CD4-positive, alpha-beta T cell (primary cell): ENCODE data around the gene PHACTR3. TPM values are rescaled to one million over a fixed set of nuclear protein-coding genes. Genes with fewer than 3 reads are reported as not detected.

Source experiments
- ATAC-seq: fragments of 200-7000 bp; cut with Tn5 transposase; one replicate; pipeline ENCODE4 v1.10.0; 2022; ENCODE audit warnings: mild to moderate bottlenecking; ENCODE audit not compliant: poor library complexity
- CTCF ChIA-PET: fragments of 350-600 bp; sonication (Branson Sonifier 250); formaldehyde crosslinking; loops from one replicate; lab custom pipeline; 2021; ENCODE audit warnings: antibody characterized with exemption, inconsistent platforms; lab: Charles Lee
- POLR2A ChIA-PET: fragments of 350-600 bp; sonication (Branson Sonifier 250); formaldehyde crosslinking; loops from one replicate; lab custom pipeline; 2021; ENCODE audit warnings: antibody characterized with exemption, inconsistent platforms; lab: Charles Lee
- DNase-seq, 14 experiments: peaks; one replicate each; pipeline ENCODE4 v3.0.0-alpha.2; 2013 to 2020; ENCODE audit warnings: mixed read lengths in 2 of 14
- H3K27ac ChIP-seq, 2 donors: one replicate each; pipeline versions ENCODE4 v1.5.1 to v1.7.0; 2013; ENCODE audit warnings: low read length in 2 of 2, low read depth in 1 of 2, mild to moderate bottlenecking in 1 of 2
- H3K27me3 ChIP-seq, 2 experiments: 1 replicate in 1 of 2; 2 replicates in 1 of 2; pipeline versions ENCODE4 v1.6.1 to v1.7.0; 2013; ENCODE audit warnings: low read length in 2 of 2, control low read depth in 1 of 2, mild to moderate bottlenecking in 1 of 2, moderate library complexity in 1 of 2; ENCODE audit not compliant: insufficient read depth in 2 of 2, control insufficient read depth in 1 of 2
- H3K36me3 ChIP-seq: one replicate; pipeline ENCODE4 v1.6.1; 2013; ENCODE audit warnings: low read length, control low read depth; ENCODE audit not compliant: insufficient read depth
- H3K4me1 ChIP-seq: one replicate; pipeline ENCODE4 v1.6.1; 2013; ENCODE audit warnings: low read length, control low read depth; ENCODE audit not compliant: insufficient read depth
- H3K4me3 ChIP-seq: one replicate; pipeline ENCODE4 v1.5.1; 2013; ENCODE audit warnings: mild to moderate bottlenecking, low read length, moderate library complexity
- H3K9me3 ChIP-seq, 2 experiments: 1 replicate in 1 of 2; 2 replicates in 1 of 2; pipeline versions ENCODE4 v1.6.1 to v1.7.0; 2013; ENCODE audit warnings: low read length in 2 of 2, mild to moderate bottlenecking in 2 of 2, control low read depth in 1 of 2, moderate library complexity in 1 of 2; ENCODE audit not compliant: control insufficient read depth in 1 of 2, insufficient read depth in 1 of 2
- H3K27ac Mint-ChIP-seq: one replicate; pipeline ENCODE4 v1.8.0; 2020; ENCODE audit warnings: mixed read lengths
- H3K27me3 Mint-ChIP-seq: one replicate; pipeline ENCODE4 v1.8.0; 2021; ENCODE audit warnings: mixed read lengths
- H3K36me3 Mint-ChIP-seq: one replicate; pipeline ENCODE4 v1.8.0; 2021; ENCODE audit warnings: low read depth, mixed read lengths
- H3K4me1 Mint-ChIP-seq: one replicate; pipeline ENCODE4 v1.8.0; 2021; ENCODE audit warnings: low read depth, mixed read lengths
- H3K4me3 Mint-ChIP-seq: one replicate; pipeline ENCODE4 v1.8.0; 2020; ENCODE audit warnings: mild to moderate bottlenecking, mixed read lengths
- H3K9me3 Mint-ChIP-seq: one replicate; pipeline ENCODE4 v1.8.0; 2020; ENCODE audit warnings: mixed read lengths
- intact Hi-C, 2 experiments: fragments of 100-400 bp; cut with DNase I in 1 of 2; cut with micrococcal nuclease in 1 of 2; formaldehyde crosslinking; loops; one replicate each; pipeline versions ENCODE4 v1.15.1 to v1.9.0; 2023 to 2025; cut with DNase I, micrococcal nuclease
- total RNA-seq, 174 experiments: library from RNA in 2 of 174; stranded (reverse) in 2 of 174; gene quantifications; one replicate each; pipeline ENCODE4 v1.2.3 and lab custom pipeline; 2021 to 2026
- TF ChIP-seq, protein P1 (sequence below): fragments of 200-600 bp; IDR thresholded peaks from one replicate; pipeline ENCODE4 v1.8.0; 2022; ENCODE audit warnings: antibody characterized with exemption, mild to moderate bottlenecking

Gene PHACTR3
- total RNA-seq, 2 experiments from 2014 or later = not detected

- no peaks in the 10 kb centered on the region for H3K36me3 Mint-ChIP-seq
- H3K27ac Mint-ChIP-seq = no peak overlapping the region
- Histone ChIP-seq H3K36me3 (no peaks in the 10 kb centered on the region), H3K9me3 (no peaks in the 10 kb centered on the region), H3K27me3 (peaks cover 10 to 36% of the 10 kb centered on the region in 2 experiments), H3K27ac (no peak overlapping the region), H3K4me3 (no peak overlapping the region), H3K4me1 (no peaks in the 10 kb centered on the region)
- CTCF ChIA-PET = no interaction called here
- H3K9me3 Mint-ChIP-seq = no peaks in the 10 kb centered on the region
- ATAC-seq (no peak), DNase-seq (no peak)
- peaks cover 55% of the 10 kb centered on the region for H3K27me3 Mint-ChIP-seq
- TF ChIP-seq, protein P1, sequence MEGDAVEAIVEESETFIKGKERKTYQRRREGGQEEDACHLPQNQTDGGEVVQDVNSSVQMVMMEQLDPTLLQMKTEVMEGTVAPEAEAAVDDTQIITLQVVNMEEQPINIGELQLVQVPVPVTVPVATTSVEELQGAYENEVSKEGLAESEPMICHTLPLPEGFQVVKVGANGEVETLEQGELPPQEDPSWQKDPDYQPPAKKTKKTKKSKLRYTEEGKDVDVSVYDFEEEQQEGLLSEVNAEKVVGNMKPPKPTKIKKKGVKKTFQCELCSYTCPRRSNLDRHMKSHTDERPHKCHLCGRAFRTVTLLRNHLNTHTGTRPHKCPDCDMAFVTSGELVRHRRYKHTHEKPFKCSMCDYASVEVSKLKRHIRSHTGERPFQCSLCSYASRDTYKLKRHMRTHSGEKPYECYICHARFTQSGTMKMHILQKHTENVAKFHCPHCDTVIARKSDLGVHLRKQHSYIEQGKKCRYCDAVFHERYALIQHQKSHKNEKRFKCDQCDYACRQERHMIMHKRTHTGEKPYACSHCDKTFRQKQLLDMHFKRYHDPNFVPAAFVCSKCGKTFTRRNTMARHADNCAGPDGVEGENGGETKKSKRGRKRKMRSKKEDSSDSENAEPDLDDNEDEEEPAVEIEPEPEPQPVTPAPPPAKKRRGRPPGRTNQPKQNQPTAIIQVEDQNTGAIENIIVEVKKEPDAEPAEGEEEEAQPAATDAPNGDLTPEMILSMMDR = no peak
- no peak overlapping the region for H3K4me3 Mint-ChIP-seq
- H3K4me1 Mint-ChIP-seq = no peaks in the 10 kb centered on the region
- intact Hi-C loops = no loop called here
- POLR2A ChIA-PET = no interaction called here
Observed at GRCh38 chr20:59839400-59839799, 235.1 kb downstream of the PHACTR3 start.

GRCh38 chr20:59845472-59845871 is 241.1 kb downstream of the PHACTR3 start:
- H3K36me3 Mint-ChIP-seq = no peaks in the 10 kb centered on the region
- H3K27ac Mint-ChIP-seq = no peak overlapping the region
- no peaks in the 10 kb centered on the region for H3K4me1 Mint-ChIP-seq
- ChIA-PET POLR2A (no interaction called here), CTCF (interaction anchor here (1.0 kb wide), 1 partner anchor 21 kb away, joined by 3 read pairs; no protein-coding TSS in a partner anchor)
- DNase-seq = no peak
- no peak overlapping the region for H3K4me3 Mint-ChIP-seq
- Histone ChIP-seq H3K4me1 (no peaks in the 10 kb centered on the region), H3K36me3 (no peaks in the 10 kb centered on the region), H3K4me3 (no peak overlapping the region), H3K27ac (no peak overlapping the region), H3K9me3 (no peaks in the 10 kb centered on the region), H3K27me3 (no peaks in the 10 kb centered on the region)
- H3K27me3 Mint-ChIP-seq = peaks cover 13% of the 10 kb centered on the region
- H3K9me3 Mint-ChIP-seq = no peaks in the 10 kb centered on the region
- no peak for ATAC-seq
- TF ChIP-seq, protein P1 = no peak
- intact Hi-C loops = no loop called here

GRCh38 chr20:59848182-59848581 is 243.8 kb downstream of the PHACTR3 start:
- H3K27me3 ChIP-seq = no peaks in the 10 kb centered on the region
- Mint-ChIP-seq H3K4me1 (no peaks in the 10 kb centered on the region), H3K27ac (no peak overlapping the region), H3K27me3 (no peaks in the 10 kb centered on the region), H3K4me3 (no peak overlapping the region), H3K36me3 (no peaks in the 10 kb centered on the region), H3K9me3 (no peaks in the 10 kb centered on the region)
- TF ChIP-seq, protein P1 = no peak
- no peaks in the 10 kb centered on the region for H3K36me3 ChIP-seq
- intact Hi-C loops = no loop called here
- ChIA-PET POLR2A (no interaction called here), CTCF (no interaction called here)
- no peak overlapping the region for H3K4me3 ChIP-seq
- DNase-seq (no peak), ATAC-seq (no peak)
- H3K27ac ChIP-seq = no peak overlapping the region
- H3K9me3 ChIP-seq = no peaks in the 10 kb centered on the region
- no peaks in the 10 kb centered on the region for H3K4me1 ChIP-seq
